IPS-NIHi11 (cell line): ENCODE data around the gene FUT6.
A peak's percentile ranks its signal among the peaks of the same experiment; 100 is the strongest.

Experiments
- DNase-seq: peaks from one replicate; pipeline ENCODE4 v3.0.0; 2012; ENCODE audit warnings: mixed read lengths, low spot score

Gene FUT6

GRCh38 chr19:5804516-5805461 lies 34.7 kb downstream of the FUT6 start, which contains the start of gene NRTN:
TSS of gene NRTN (plus strand) at chr19:5805067. CDS start at chr19:5824166, 19,099 bp downstream.
- peak; percentile 86 for DNase-seq

GRCh38 chr19:5803752-5804515 lies 35.6 kb downstream of the FUT6 start:
- peak; percentile 96 for DNase-seq

GRCh38 chr19:5803441-5803751 lies 36.1 kb downstream of the FUT6 start:
- no peak for DNase-seq

- peak; percentile 80 for DNase-seq
These were observed 37.5 kb downstream of the FUT6 start for GRCh38 chr19:5801796-5802619.

- DNase-seq, result no peak
These were observed 38.9 kb downstream of the FUT6 start for GRCh38 chr19:5800361-5801270.

- DNase-seq, result no peak
These were observed 40.0 kb downstream of the FUT6 start for GRCh38 chr19:5799247-5800241.

GRCh38 chr19:5798244-5798643 lies 41.3 kb downstream of the FUT6 start:
- no peak for DNase-seq

- DNase-seq, result no peak
These were observed 44.1 kb downstream of the FUT6 start for GRCh38 chr19:5795382-5795919.

- no peak for DNase-seq
These were observed 46.3 kb downstream of the FUT6 start for GRCh38 chr19:5793188-5793587.

GRCh38 chr19:5792224-5792623 lies 47.3 kb downstream of the FUT6 start:
- no peak for DNase-seq

GRCh38 chr19:5790559-5791520 lies 48.7 kb downstream of the FUT6 start, which contains the start of gene DUS3L:
TSS of gene DUS3L (minus strand) at chr19:5791163. CDS start at chr19:5791141, 22 bp downstream.
- DNase-seq, result peak; percentile 99

GRCh38 chr19:5789886-5790558 lies 49.5 kb downstream of the FUT6 start:
- no peak for DNase-seq

GRCh38 chr19:5789351-5789761 lies 50.1 kb downstream of the FUT6 start:
- DNase-seq, result no peak

GRCh38 chr19:5788422-5788821 lies 51.1 kb downstream of the FUT6 start:
- no peak for DNase-seq

GRCh38 chr19:5787409-5788182 lies 51.9 kb downstream of the FUT6 start:
- no peak for DNase-seq

- DNase-seq, result no peak
These were observed 52.7 kb downstream of the FUT6 start for GRCh38 chr19:5786593-5787408.
